Caco-2 (cell line): ENCODE results near the gene ATXN7L1. TPM values are rescaled to one million over a fixed set of nuclear protein-coding genes. Genes with fewer than 3 reads are reported as not detected.

Source experiments
- BruUV-seq: library from RNA; stranded (reverse); fragments of 400-500 nt; replicated peaks from 2 replicates; lab custom pipeline; 2021; lab: Mats Ljungman, UMichigan
- CTCF ChIA-PET: fragments of 300-600 bp; sonication (Branson Sonifier 250); formaldehyde crosslinking; loops from one replicate; lab custom pipeline; 2022; ENCODE audit warnings: antibody characterized with exemption; lab: Charles Lee
- POLR2A ChIA-PET: fragments of 300-600 bp; sonication (Branson Sonifier 250); formaldehyde crosslinking; loops from one replicate; lab custom pipeline; 2022; ENCODE audit warnings: antibody characterized with exemption; lab: Charles Lee
- DNase-seq, 2 experiments: peaks; one replicate each; pipeline versions ENCODE4 v3.0.0 to v3.0.0-alpha.2; 2020 to 2022
- H3K27me3 ChIP-seq: replicated peaks from 2 replicates; pipeline ENCODE4 v1.6.0; 2011; ENCODE audit warnings: low read length; ENCODE audit not compliant: control insufficient read depth, insufficient read depth
- H3K36me3 ChIP-seq: 2 replicates; pipeline ENCODE4 v1.5.1; 2011; ENCODE audit warnings: low read length; ENCODE audit not compliant: control insufficient read depth, insufficient read depth
- H3K4me1 ChIP-seq: fragments of 250-450 bp; sonication (Bioruptor Pico); 2 replicates; pipeline ENCODE4 v1.5.1; 2020; ENCODE audit warnings: mild to moderate bottlenecking
- H3K4me3 ChIP-seq: 2 replicates; pipeline ENCODE4 v1.5.1; 2011; ENCODE audit warnings: low read depth, mild to moderate bottlenecking, control low read depth, low read length
- H3K9me3 ChIP-seq: fragments of 250-450 bp; sonication (Bioruptor Pico); 2 replicates; pipeline ENCODE4 v1.5.1; 2020; ENCODE audit warnings: mild to moderate bottlenecking, moderate library complexity
- H3K27ac Mint-ChIP-seq: one replicate; pipeline ENCODE4 v1.8.0; 2022; ENCODE audit warnings: mixed read lengths; ENCODE audit not compliant: unreplicated experiment
- H3K27me3 Mint-ChIP-seq: one replicate; pipeline ENCODE4 v1.8.0; 2022; ENCODE audit warnings: mixed read lengths; ENCODE audit not compliant: insufficient read depth, unreplicated experiment
- H3K36me3 Mint-ChIP-seq: one replicate; pipeline ENCODE4 v1.8.0; 2022; ENCODE audit warnings: mild to moderate bottlenecking, mixed read lengths; ENCODE audit not compliant: insufficient read depth, unreplicated experiment
- H3K4me1 Mint-ChIP-seq: one replicate; pipeline ENCODE4 v1.8.0; 2022; ENCODE audit warnings: low read depth, mixed read lengths; ENCODE audit not compliant: unreplicated experiment
- H3K4me3 Mint-ChIP-seq: one replicate; pipeline ENCODE4 v1.8.0; 2022; ENCODE audit warnings: mild to moderate bottlenecking, moderate library complexity, mixed read lengths; ENCODE audit not compliant: unreplicated experiment
- H3K9me3 Mint-ChIP-seq: one replicate; pipeline ENCODE4 v1.8.0; 2022; ENCODE audit warnings: mixed read lengths; ENCODE audit not compliant: unreplicated experiment
- CTCF ChIP-seq, 2 experiments: fragments of 200-600 bp in 1 of 2; IDR thresholded peaks; 1 replicate in 1 of 2; 2 replicates in 1 of 2; pipeline versions ENCODE4 v1.5.1 to v1.8.0; 2011 to 2022; ENCODE audit warnings: antibody characterized with exemption in 1 of 2, control low read depth in 1 of 2, inconsistent platforms in 1 of 2, low read depth in 1 of 2, low read length in 1 of 2, mild to moderate bottlenecking in 1 of 2, moderate library complexity in 1 of 2; ENCODE audit not compliant: insufficient read depth in 1 of 2, severe bottlenecking in 1 of 2, unreplicated experiment in 1 of 2
- intact Hi-C: fragments of 100-400 bp; cut with micrococcal nuclease; formaldehyde crosslinking; loops from one replicate; pipeline ENCODE4 v1.10.0; 2022; ENCODE audit not compliant: unreplicated experiment
- total RNA-seq: library from RNA; stranded (reverse); gene quantifications from 2 replicates; pipeline ENCODE4 v1.2.3, GENCODE V29; 2022

Gene ATXN7L1
- total RNA-seq, 1 experiment from 2014 or later, result 14.1 TPM

- H3K4me3 Mint-ChIP-seq, result no peak overlapping the region
- H3K9me3 Mint-ChIP-seq, result no peaks in the 10 kb centered on the region
- no peaks in the 10 kb centered on the region for H3K4me1 ChIP-seq
- ChIA-PET POLR2A (no interaction called here), CTCF (interaction anchor here (0.5 kb wide), 1 partner anchor 22 kb away, joined by 6 read pairs; no protein-coding TSS in a partner anchor)
- peaks cover 15% of the 10 kb centered on the region for H3K4me1 Mint-ChIP-seq
- no peaks in the 10 kb centered on the region for H3K27me3 Mint-ChIP-seq
- H3K27ac Mint-ChIP-seq, result no peak overlapping the region
- H3K27me3 ChIP-seq, result no peaks in the 10 kb centered on the region
- no peak for DNase-seq
- H3K4me3 ChIP-seq, result no peak overlapping the region
- no TSS peak for BruUV-seq
- no peak for TF ChIP-seq CTCF (IDR thresholded peaks at IDR 0.05; ENCODE audit: insufficient read depth in 1 of 2, low read depth in 1 of 2, low read length in 1 of 2, severe bottlenecking in 1 of 2, unreplicated experiment in 1 of 2)
- intact Hi-C loops, result no loop called here
- H3K36me3 Mint-ChIP-seq, result no peaks in the 10 kb centered on the region
- H3K9me3 ChIP-seq, result no peaks in the 10 kb centered on the region
- no peaks in the 10 kb centered on the region; the same call in 1 of the 2 replicates for H3K36me3 ChIP-seq
Measured at GRCh38 chr7:105662998-105663397, 213.4 kb downstream of the ATXN7L1 start.

DNA sequence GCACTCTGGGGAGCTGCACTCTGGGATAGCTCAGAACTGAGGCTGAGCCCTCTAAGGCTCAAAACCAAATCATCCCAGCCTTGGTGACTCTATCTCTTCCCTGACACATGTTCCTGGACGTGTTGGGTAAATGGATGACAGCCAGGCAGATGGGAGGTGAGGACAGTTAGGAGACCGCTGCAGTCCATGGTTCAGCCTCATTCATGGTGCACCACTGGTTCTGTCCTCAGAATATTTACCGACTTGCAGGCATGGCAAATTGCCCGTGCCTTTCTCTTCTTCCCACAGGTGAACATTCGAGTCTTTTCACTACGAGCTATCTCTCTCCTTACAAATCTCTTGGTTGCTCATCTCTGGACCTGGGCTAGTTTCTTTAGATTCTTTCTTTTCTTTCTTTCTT is 214.8 kb downstream of the ATXN7L1 start:
- Mint-ChIP-seq H3K36me3 (no peaks in the 10 kb centered on the region), H3K9me3 (no peaks in the 10 kb centered on the region), H3K4me3 (no peak overlapping the region), H3K4me1 (peaks cover 15% of the 10 kb centered on the region), H3K27me3 (no peaks in the 10 kb centered on the region), H3K27ac (no peak overlapping the region)
- CTCF ChIA-PET, result no interaction called here
- H3K9me3 ChIP-seq, result no peaks in the 10 kb centered on the region
- no peak for DNase-seq
- no peak for TF ChIP-seq CTCF (IDR thresholded peaks at IDR 0.05; ENCODE audit: insufficient read depth in 1 of 2, low read depth in 1 of 2, low read length in 1 of 2, severe bottlenecking in 1 of 2, unreplicated experiment in 1 of 2)
- intact Hi-C loops, result no loop called here
- POLR2A ChIA-PET, result no interaction called here
- no peaks in the 10 kb centered on the region; the same call in 1 of the 2 replicates for H3K36me3 ChIP-seq
- no peaks in the 10 kb centered on the region for H3K27me3 ChIP-seq
- no peaks in the 10 kb centered on the region for H3K4me1 ChIP-seq
- BruUV-seq, result no TSS peak
- H3K4me3 ChIP-seq, result no peak overlapping the region

GRCh38 chr7:105656922-105657521 is 219.4 kb downstream of the ATXN7L1 start:
- H3K27ac Mint-ChIP-seq, result no peak overlapping the region
- peak in 1 of 2 experiments; percentile 50 for DNase-seq
- no peaks in the 10 kb centered on the region for H3K36me3 Mint-ChIP-seq

More at GRCh38 chr7:105656922-105657521, 219.4 kb downstream of the ATXN7L1 start:
- no peaks in the 10 kb centered on the region for H3K9me3 Mint-ChIP-seq
- Histone ChIP-seq H3K27me3 (no peaks in the 10 kb centered on the region), H3K4me3 (no peak overlapping the region), H3K36me3 (no peaks in the 10 kb centered on the region; the same call in 1 of the 2 replicates), H3K9me3 (no peaks in the 10 kb centered on the region), H3K4me1 (peaks cover 10% of the 10 kb centered on the region; the same call in 1 of the 2 replicates)
- H3K4me1 Mint-ChIP-seq, result peaks cover 16% of the 10 kb centered on the region
- H3K4me3 Mint-ChIP-seq, result no peak overlapping the region
- TF ChIP-seq CTCF (IDR thresholded peaks at IDR 0.05; ENCODE audit: insufficient read depth in 1 of 2, low read depth in 1 of 2, low read length in 1 of 2, severe bottlenecking in 1 of 2, unreplicated experiment in 1 of 2), result peak; percentile 45 to 66
- BruUV-seq, result no TSS peak
- ChIA-PET POLR2A (no interaction called here), CTCF (interaction anchor here (0.6 kb wide), 1 partner anchor 12 kb away, joined by 3 read pairs; no protein-coding TSS in a partner anchor)
- intact Hi-C loops, result no loop called here
- no peaks in the 10 kb centered on the region for H3K27me3 Mint-ChIP-seq
